IMR-90 (cell line): ENCODE measurements around the gene WNT8B. TPM values are rescaled to one million over a fixed set of nuclear protein-coding genes. Genes with fewer than 3 reads are reported as not detected.

Experiments used
- ATAC-seq: fragments of 200-7000 bp; cut with Tn5 transposase; 2 replicates; pipeline ENCODE4 v1.9.1; 2020; ENCODE audit warnings: low read depth, mild to moderate bottlenecking, moderate library complexity
- BruUV-seq: library from RNA; stranded (reverse); fragments of 400-500 nt; replicated peaks from 2 replicates; lab custom pipeline; 2021; lab: Mats Ljungman, UMichigan
- CTCF ChIA-PET: fragments of 300-600 bp; formaldehyde crosslinking; extraction: SDS; loops from one replicate; lab custom pipeline; 2021; ENCODE audit warnings: antibody characterized with exemption; lab: Yijun Ruan, JAX
- POLR2A ChIA-PET: fragments of 300-600 bp; sonication (Branson Sonifier 250); formaldehyde crosslinking; loops from one replicate; lab custom pipeline; 2022; ENCODE audit warnings: antibody characterized with exemption; ENCODE audit not compliant: unreplicated experiment; lab: Charles Lee
- DNase-seq: peaks from one replicate; pipeline ENCODE4 v3.0.0; 2013
- H2AFZ ChIP-seq: replicated peaks from 2 replicates; pipeline ENCODE3; 2013; ENCODE audit warnings: low read length, mild to moderate bottlenecking; ENCODE audit not compliant: poor library complexity
- H2AK5ac ChIP-seq: 2 replicates; pipeline ENCODE4 v1.6.1; 2013; ENCODE audit warnings: low read depth, low read length, inconsistent platforms
- H2AK9ac ChIP-seq: replicated peaks from 2 replicates; pipeline ENCODE3; 2013; ENCODE audit warnings: mild to moderate bottlenecking, low read depth, low read length, moderate library complexity; ENCODE audit not compliant: poor library complexity
- H2BK120ac ChIP-seq: 2 replicates; pipeline ENCODE4 v1.6.1; 2013; ENCODE audit warnings: low read depth, low read length, inconsistent platforms
- H2BK15ac ChIP-seq: 3 replicates; pipeline ENCODE4 v1.6.1; 2013; ENCODE audit warnings: low read depth, low read length, inconsistent platforms
- H2BK20ac ChIP-seq: 2 replicates; pipeline ENCODE4 v1.6.1; 2013; ENCODE audit warnings: low read depth, mild to moderate bottlenecking, inconsistent platforms, low read length, moderate library complexity
- H2BK5ac ChIP-seq: 2 replicates; pipeline ENCODE4 v1.6.1; 2013; ENCODE audit warnings: mild to moderate bottlenecking, low read depth, low read length, inconsistent platforms; ENCODE audit not compliant: poor library complexity, severe bottlenecking
- H3K14ac ChIP-seq: replicated peaks from 2 replicates; pipeline ENCODE4 v1.6.1; 2013; ENCODE audit warnings: low read depth, low read length, inconsistent platforms
- H3K18ac ChIP-seq: 2 replicates; pipeline ENCODE4 v1.6.1; 2013; ENCODE audit warnings: low read depth, low read length, control low read depth
- H3K23ac ChIP-seq: 2 replicates; pipeline ENCODE4 v1.6.1; 2013; ENCODE audit warnings: low read depth, low read length, inconsistent platforms
- H3K27ac ChIP-seq: 2 replicates; pipeline ENCODE4 v1.5.1; 2013; ENCODE audit warnings: mild to moderate bottlenecking, control low read depth, low read length; ENCODE audit not compliant: insufficient read depth
- H3K27me3 ChIP-seq: 2 replicates; pipeline ENCODE4 v1.6.1; 2013; ENCODE audit warnings: low read length; ENCODE audit not compliant: control insufficient read depth, insufficient read depth
- H3K36me3 ChIP-seq: 2 replicates; pipeline ENCODE4 v1.6.1; 2013; ENCODE audit warnings: low read length, mixed read lengths; ENCODE audit not compliant: control insufficient read depth, insufficient read depth
- H3K4ac ChIP-seq: 2 replicates; pipeline ENCODE4 v1.6.1; 2013; ENCODE audit warnings: low read depth, low read length, inconsistent platforms
- H3K4me1 ChIP-seq: 2 replicates; pipeline ENCODE4 v1.6.1; 2013; ENCODE audit warnings: low read length, mixed read lengths; ENCODE audit not compliant: control insufficient read depth, insufficient read depth
- H3K4me2 ChIP-seq: 2 replicates; pipeline ENCODE4 v1.6.1; 2013; ENCODE audit warnings: low read depth, mild to moderate bottlenecking, control low read depth, low read length, moderate library complexity
- H3K4me3 ChIP-seq: 2 replicates; pipeline ENCODE4 v1.5.1; 2013; ENCODE audit warnings: low read depth, mild to moderate bottlenecking, control low read depth, low read length, moderate library complexity; ENCODE audit not compliant: insufficient read depth
- H3K56ac ChIP-seq: 2 replicates; pipeline ENCODE4 v1.6.1; 2013; ENCODE audit warnings: low read length, inconsistent platforms; ENCODE audit not compliant: insufficient read depth; ENCODE audit errors: extremely low read depth
- H3K79me1 ChIP-seq, 2 experiments: 2 replicates each; pipeline ENCODE4 v1.6.1; 2013; ENCODE audit warnings: low read length in 2 of 2, inconsistent platforms in 1 of 2, low read depth in 1 of 2
- H3K9ac ChIP-seq: 2 replicates; pipeline ENCODE4 v1.6.1; 2013; ENCODE audit warnings: low read depth, low read length, control low read depth
- H3K9me1 ChIP-seq: 2 replicates; pipeline ENCODE4 v1.6.1; 2013; ENCODE audit warnings: low read length, inconsistent platforms; ENCODE audit not compliant: insufficient read depth
- H3K9me3 ChIP-seq: 2 replicates; pipeline ENCODE4 v1.6.1; 2013; ENCODE audit warnings: low read length; ENCODE audit not compliant: control insufficient read depth, insufficient read depth
- H4K20me1 ChIP-seq: 2 replicates; pipeline ENCODE4 v1.6.1; 2013; ENCODE audit warnings: low read length, inconsistent platforms; ENCODE audit not compliant: insufficient read depth
- H4K5ac ChIP-seq: 2 replicates; pipeline ENCODE4 v1.6.1; 2013; ENCODE audit warnings: mild to moderate bottlenecking, low read depth, low read length, control low read depth
- H4K8ac ChIP-seq, 2 experiments: 2 replicates each; pipeline ENCODE4 v1.6.1; 2013; ENCODE audit warnings: low read depth in 2 of 2, low read length in 2 of 2, control low read depth in 1 of 2, inconsistent platforms in 1 of 2
- H4K91ac ChIP-seq: 2 replicates; pipeline ENCODE4 v1.6.1; 2013; ENCODE audit warnings: low read depth, low read length, inconsistent platforms; ENCODE audit not compliant: insufficient read depth
- BHLHE40 ChIP-seq: fragments of 150-350 bp; IDR thresholded peaks from 2 replicates; pipeline ENCODE4 v1.6.1; 2016; ENCODE audit warnings: mild to moderate bottlenecking, low read depth, low read length
- CEBPB ChIP-seq: IDR thresholded peaks from 2 replicates; pipeline ENCODE4 v1.6.1; 2012; ENCODE audit warnings: low read depth, low read length, improper control_type of control experiment
- CHD1 ChIP-seq: IDR thresholded peaks from 2 replicates; pipeline ENCODE4 v1.6.1; 2012; ENCODE audit warnings: low read depth, low read length, improper control_type of control experiment
- FOS ChIP-seq: fragments of 150-350 bp; IDR thresholded peaks from 2 replicates; pipeline ENCODE4 v1.6.1; 2016; ENCODE audit warnings: low read depth, low read length
- MAFK ChIP-seq: IDR thresholded peaks from 2 replicates; pipeline ENCODE4 v1.6.1; 2012; ENCODE audit warnings: low read depth, low read length, improper control_type of control experiment
- MAZ ChIP-seq: IDR thresholded peaks from 2 replicates; pipeline ENCODE4 v1.6.1; 2012; ENCODE audit warnings: low read depth, mild to moderate bottlenecking, low read length, improper control_type of control experiment, moderate library complexity, borderline replicate concordance
- MXI1 ChIP-seq: IDR thresholded peaks from 2 replicates; pipeline ENCODE4 v1.6.1; 2012; ENCODE audit warnings: low read depth, mild to moderate bottlenecking, low read length, moderate library complexity, borderline replicate concordance
- NFE2L2 ChIP-seq: fragments of 150-350 bp; IDR thresholded peaks from 2 replicates; pipeline ENCODE4 v1.6.1; 2016; ENCODE audit warnings: low read depth, mild to moderate bottlenecking, low read length
- POLR2A ChIP-seq: IDR thresholded peaks from 2 replicates; pipeline ENCODE4 v1.6.1; 2012; ENCODE audit warnings: mild to moderate bottlenecking, low read depth, low read length
- RAD21 ChIP-seq: IDR thresholded peaks from 2 replicates; pipeline ENCODE4 v1.6.1; 2012; ENCODE audit warnings: low read length, improper control_type of control experiment
- RCOR1 ChIP-seq: IDR thresholded peaks from 2 replicates; pipeline ENCODE4 v1.6.1; 2012; ENCODE audit warnings: mild to moderate bottlenecking, low read length, improper control_type of control experiment; ENCODE audit not compliant: insufficient replicate concordance
- RFX5 ChIP-seq: IDR thresholded peaks from 2 replicates; pipeline ENCODE4 v1.8.0; 2012; ENCODE audit warnings: low read depth, mild to moderate bottlenecking, low read length, moderate library complexity
- SMC3 ChIP-seq: fragments of 150-350 bp; IDR thresholded peaks from 2 replicates; pipeline ENCODE4 v1.6.1; 2016; ENCODE audit warnings: low read depth, mild to moderate bottlenecking, antibody characterized with exemption, low read length, moderate library complexity
- USF2 ChIP-seq: fragments of 150-350 bp; IDR thresholded peaks from 2 replicates; pipeline ENCODE4 v1.6.1; 2017; ENCODE audit warnings: mild to moderate bottlenecking, antibody characterized with exemption, low read length, low read depth
- WGBS, 2 experiments: methylation state at CpG; one replicate each; pipeline versions ENCODE4 v1.1.5 to v1.1.7; 2013; ENCODE audit warnings: missing lambda C conversion rate in 2 of 2; ENCODE audit not compliant: insufficient read length in 1 of 2; ENCODE audit errors: extremely low coverage in 2 of 2; 5-methylcytosine and 5-hydroxymethylcytosine counted together
- dilution Hi-C: fragments of 300-500 bp; cut with HindIII; formaldehyde crosslinking; loops from one replicate; pipeline ENCODE4 v1.14.3; 2018; ENCODE audit warnings: low sequenced_read_pairs; ENCODE audit not compliant: unreplicated experiment
- in situ Hi-C: fragments of 300-500 bp; cut with MboI; formaldehyde crosslinking; loops from 3 replicates; pipeline ENCODE4 v1.14.3; 2019; ENCODE audit warnings: low sequenced_read_pairs, inconsistent platforms, mixed read lengths
- intact Hi-C: fragments of 100-400 bp; cut with micrococcal nuclease; formaldehyde crosslinking; loops from 2 replicates; pipeline ENCODE4 v1.10.0; 2022
- polyA plus RNA-seq, 3 experiments: library from polyadenylated mRNA; depleted of rRNA; stranded (reverse); fragments of >200 nt; gene quantifications; 2 replicates each; pipeline ENCODE4 v1.2.3, GENCODE V29; 2012; ENCODE audit warnings: low replicate concordance in 1 of 3
- total RNA-seq: library from RNA; depleted of rRNA; stranded (reverse); fragments of >200 nt; gene quantifications from 2 replicates; pipeline ENCODE4 v1.2.3, GENCODE V29; 2012
- TF ChIP-seq, protein P1 (sequence below): fragments of 150-350 bp; IDR thresholded peaks from 2 replicates; pipeline ENCODE4 v1.6.1; 2016; ENCODE audit warnings: low read depth, mild to moderate bottlenecking, low read length, moderate library complexity, borderline replicate concordance
- TF ChIP-seq, protein P2 (sequence below): conservative IDR thresholded peaks from 2 replicates; pipeline ENCODE4 v1.5.1; 2012; ENCODE audit warnings: mild to moderate bottlenecking, low read depth, low read length, improper control_type of control experiment

The WNT8B gene
- total and polyA plus RNA-seq, 2 of the 4 experiments (the other 2 are of a cell fraction) = 0.03 TPM; not detected in 1

DNA sequence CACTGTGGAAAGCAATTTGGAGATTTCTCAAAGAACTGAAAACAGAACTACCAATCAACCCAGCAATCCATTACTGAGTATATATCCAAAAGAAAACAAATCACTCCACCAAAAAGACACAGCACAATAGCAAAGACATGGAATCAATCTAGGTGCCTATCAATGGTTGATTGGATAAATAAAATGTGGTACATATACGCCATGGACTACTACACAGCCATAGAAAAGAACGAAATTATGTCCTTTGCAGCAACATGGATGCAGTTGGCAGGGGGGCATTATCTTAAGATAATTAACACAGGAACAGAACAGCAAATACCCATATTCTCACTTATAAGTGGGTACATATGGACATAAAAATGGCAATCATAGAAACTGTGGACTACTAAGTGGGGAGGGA, 35.4 kb upstream of the WNT8B start:
- Histone ChIP-seq H3K14ac (no peak overlapping the region), H3K18ac (no peak overlapping the region), H4K5ac (no peak overlapping the region), H3K4me2 (no peak overlapping the region), H3K4me1 (no peaks in the 10 kb centered on the region), H2BK15ac (no peak overlapping the region), H3K9me1 (no peaks in the 10 kb centered on the region), H4K8ac (no peak overlapping the region), H2BK5ac (no peak overlapping the region), H2AK5ac (no peak overlapping the region), H2AK9ac (no peak overlapping the region), H3K9ac (no peak overlapping the region), H3K9me3 (no peaks in the 10 kb centered on the region), H2BK20ac (no peak overlapping the region), H3K36me3 (no peaks in the 10 kb centered on the region), H3K23ac (no peak overlapping the region), H4K91ac (no peak overlapping the region), H3K27me3 (peaks cover 2% of the 10 kb centered on the region; the same call in 1 of the 2 replicates), H3K27ac (no peak overlapping the region), H3K79me1 (no peaks in the 10 kb centered on the region), H2AFZ (no peak overlapping the region), H3K56ac (no peak overlapping the region), H4K20me1 (no peaks in the 10 kb centered on the region), H3K4me3 (no peak overlapping the region), H3K4ac (no peak overlapping the region), H2BK120ac (no peak overlapping the region)
- no CpG with 5 or more reads among the region's 2 CpGs for WGBS, 2 experiments
- TF ChIP-seq NFE2L2 (no peak), RCOR1 (no peak), SMC3 (no peak), USF2 (no peak), RFX5 (no peak), MAZ (no peak), BHLHE40 (no peak), CHD1 (no peak), CEBPB (no peak), MXI1 (no peak), FOS (no peak), POLR2A (no peak), RAD21 (no peak), MAFK (no peak)
- TF ChIP-seq, protein P1, sequence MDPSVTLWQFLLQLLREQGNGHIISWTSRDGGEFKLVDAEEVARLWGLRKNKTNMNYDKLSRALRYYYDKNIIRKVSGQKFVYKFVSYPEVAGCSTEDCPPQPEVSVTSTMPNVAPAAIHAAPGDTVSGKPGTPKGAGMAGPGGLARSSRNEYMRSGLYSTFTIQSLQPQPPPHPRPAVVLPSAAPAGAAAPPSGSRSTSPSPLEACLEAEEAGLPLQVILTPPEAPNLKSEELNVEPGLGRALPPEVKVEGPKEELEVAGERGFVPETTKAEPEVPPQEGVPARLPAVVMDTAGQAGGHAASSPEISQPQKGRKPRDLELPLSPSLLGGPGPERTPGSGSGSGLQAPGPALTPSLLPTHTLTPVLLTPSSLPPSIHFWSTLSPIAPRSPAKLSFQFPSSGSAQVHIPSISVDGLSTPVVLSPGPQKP = no peak
- TF ChIP-seq, protein P2, sequence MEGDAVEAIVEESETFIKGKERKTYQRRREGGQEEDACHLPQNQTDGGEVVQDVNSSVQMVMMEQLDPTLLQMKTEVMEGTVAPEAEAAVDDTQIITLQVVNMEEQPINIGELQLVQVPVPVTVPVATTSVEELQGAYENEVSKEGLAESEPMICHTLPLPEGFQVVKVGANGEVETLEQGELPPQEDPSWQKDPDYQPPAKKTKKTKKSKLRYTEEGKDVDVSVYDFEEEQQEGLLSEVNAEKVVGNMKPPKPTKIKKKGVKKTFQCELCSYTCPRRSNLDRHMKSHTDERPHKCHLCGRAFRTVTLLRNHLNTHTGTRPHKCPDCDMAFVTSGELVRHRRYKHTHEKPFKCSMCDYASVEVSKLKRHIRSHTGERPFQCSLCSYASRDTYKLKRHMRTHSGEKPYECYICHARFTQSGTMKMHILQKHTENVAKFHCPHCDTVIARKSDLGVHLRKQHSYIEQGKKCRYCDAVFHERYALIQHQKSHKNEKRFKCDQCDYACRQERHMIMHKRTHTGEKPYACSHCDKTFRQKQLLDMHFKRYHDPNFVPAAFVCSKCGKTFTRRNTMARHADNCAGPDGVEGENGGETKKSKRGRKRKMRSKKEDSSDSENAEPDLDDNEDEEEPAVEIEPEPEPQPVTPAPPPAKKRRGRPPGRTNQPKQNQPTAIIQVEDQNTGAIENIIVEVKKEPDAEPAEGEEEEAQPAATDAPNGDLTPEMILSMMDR = no peak
- no TSS peak for BruUV-seq
- dilution Hi-C loops = no loop called here
- no peak for ATAC-seq
- in situ Hi-C loops = no loop called here
- ChIA-PET CTCF (no interaction called here), POLR2A (no interaction called here)
- intact Hi-C loops = no loop called here
- DNase-seq = no peak
